ENCODE measurements around the gene ZBTB5. TPM values are rescaled to one million over a fixed set of nuclear protein-coding genes. Genes with fewer than 3 reads are reported as not detected.

ZBTB5 gene
- total and polyA plus RNA-seq, 9 of the 15 experiments (the other 6 are each of a cell fraction or from before 2014, with no cell fraction given), result 2.3 to 43.2 (median 15.5) TPM

DNA sequence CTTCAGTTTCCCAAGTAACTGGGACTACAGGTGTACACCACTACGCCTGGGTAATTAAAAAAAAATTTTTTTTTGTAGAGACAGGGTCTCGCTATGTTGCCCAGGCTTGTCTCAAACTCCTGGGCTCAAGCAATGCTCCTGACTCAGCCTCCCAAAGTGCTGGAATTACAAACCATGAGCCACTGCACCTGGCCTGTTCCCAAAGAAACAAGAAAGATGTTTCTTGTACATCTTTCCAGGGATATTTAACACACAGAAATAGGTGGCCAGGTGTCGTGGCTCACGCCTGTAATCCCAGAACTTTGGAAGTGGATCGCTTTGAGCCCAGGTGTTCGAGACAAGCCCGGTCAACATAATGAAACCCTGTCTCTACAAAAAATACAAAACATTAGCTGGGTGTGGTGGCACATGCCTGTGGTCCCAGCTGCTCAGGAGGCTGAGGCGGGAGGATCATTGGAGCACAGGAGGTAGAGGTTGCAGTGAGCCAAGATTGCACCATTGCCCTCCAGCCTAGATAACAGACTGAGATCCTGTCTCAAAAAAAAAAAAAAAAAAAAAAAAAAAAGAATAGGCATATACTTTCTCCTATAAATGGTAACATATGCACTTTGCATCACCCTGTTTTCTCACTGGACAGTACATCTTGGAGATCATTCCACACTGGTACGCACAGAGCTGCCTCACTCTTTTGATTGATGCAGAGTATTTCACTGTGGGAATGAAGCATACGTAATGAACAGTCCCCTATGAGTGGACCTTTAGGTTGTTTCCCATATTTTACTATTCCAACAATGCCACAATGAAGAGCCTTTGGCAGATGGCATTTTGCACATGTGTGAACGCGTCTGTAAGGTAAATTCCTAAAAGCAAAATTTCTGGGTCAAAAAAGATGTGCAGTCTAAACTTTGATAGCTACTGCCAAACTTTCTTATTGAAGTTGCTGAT is 44.7 kb downstream of the ZBTB5 start:
- 80% methylated on average over 12 of the region's 12 CpGs for whole genome bisulfite sequencing (ENCODE audit: insufficient coverage, low coverage, missing lambda C conversion rate)
- no peak for TF ChIP-seq FOXA1 (IDR thresholded peaks at IDR 0.05; ENCODE audit: borderline replicate concordance)
- Histone ChIP-seq H4K20me1 (replicated peaks; ENCODE audit: control insufficient read depth, insufficient read depth, low read length) (no peaks in the 10 kb centered on the region), H3K4me2 (ENCODE audit: insufficient read depth, low read length) (no peak overlapping the region), H3K9me1 (ENCODE audit: control insufficient read depth, insufficient read depth, low read length) (no peaks in the 10 kb centered on the region), H3K27me3 (ENCODE audit: control insufficient read depth in 2 of 2, insufficient read depth in 2 of 2, low read length in 2 of 2) (no peaks in the 10 kb centered on the region), H3K4me3 (no peak overlapping the region), H3K79me2 (ENCODE audit: control insufficient read depth, insufficient read depth, low read length) (peaks cover 38% of the 10 kb centered on the region), H3K36me3 (ENCODE audit: control insufficient read depth, insufficient read depth, low read length) (peaks cover 21% of the 10 kb centered on the region), H3K4me1 (replicated peaks in 1 of 2; ENCODE audit: control insufficient read depth in 2 of 2, insufficient read depth in 2 of 2, low read length in 2 of 2) (peaks cover 15 to 32% of the 10 kb centered on the region in 2 experiments), H3K9ac (ENCODE audit: insufficient read depth in 1 of 2, low read depth in 2 of 2, low read length in 2 of 2) (no peak overlapping the region), H3K9me3 (replicated peaks; ENCODE audit: control insufficient read depth, insufficient read depth, low read depth, low read length) (no peaks in the 10 kb centered on the region), H3K27ac (ENCODE audit: extremely low read depth, low read depth, low read length) (no peak overlapping the region), H2AFZ (ENCODE audit: low read depth, low read length) (peak overlapping the region; percentile 97)
- intact Hi-C loops (cut with micrococcal nuclease), result no loop called here
- ATAC-seq (no peak), DNase-seq (ENCODE audit: extremely low read depth in 1 of 4, low spot score in 3 of 4) (no peak), FAIRE-seq (no peak)
- ChIA-PET POLR2A (interaction anchor here (0.6 kb wide), 1 partner anchor 525 kb away, joined by 3 read pairs; no protein-coding TSS in a partner anchor), CTCF (ENCODE audit: low intra/inter-chr PET ratio) (no interaction called here)
- no TSS peak for BruUV-seq (replicated peaks)
- in situ Hi-C loops (cut with MboI), result no loop called here

DNA sequence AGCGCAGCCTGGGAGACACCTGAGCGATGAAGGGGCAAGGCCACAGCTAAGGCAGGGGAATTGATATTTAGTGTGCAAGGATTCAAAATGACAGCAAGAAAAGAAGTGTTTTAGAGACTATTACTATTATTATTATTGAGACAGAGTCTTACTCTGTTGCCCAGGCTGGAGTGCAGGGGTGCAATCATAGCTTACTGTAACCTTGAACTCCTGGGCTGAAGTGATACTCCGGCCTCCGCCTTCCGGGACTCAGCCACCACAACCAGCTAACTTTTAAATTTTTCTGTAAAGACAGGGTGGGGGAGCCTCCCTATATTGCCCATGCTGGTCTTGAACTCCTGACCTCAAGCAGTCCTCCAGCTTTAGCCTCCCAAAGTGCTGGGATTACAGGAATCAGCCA is 46.0 kb downstream of the ZBTB5 start:
- Histone ChIP-seq H3K9me1 (ENCODE audit: control insufficient read depth, insufficient read depth, low read length) (no peaks in the 10 kb centered on the region), H2AFZ (ENCODE audit: low read depth, low read length) (no peak overlapping the region), H3K4me3 (no peak overlapping the region), H3K4me2 (ENCODE audit: insufficient read depth, low read length) (no peak overlapping the region), H3K4me1 (replicated peaks in 1 of 2; ENCODE audit: control insufficient read depth in 2 of 2, insufficient read depth in 2 of 2, low read length in 2 of 2) (peaks cover 18 to 25% of the 10 kb centered on the region in 2 experiments), H3K36me3 (ENCODE audit: control insufficient read depth, insufficient read depth, low read length) (peaks cover 8% of the 10 kb centered on the region), H3K27ac (ENCODE audit: extremely low read depth, low read depth, low read length) (no peak overlapping the region), H3K27me3 (ENCODE audit: control insufficient read depth in 2 of 2, insufficient read depth in 2 of 2, low read length in 2 of 2) (no peaks in the 10 kb centered on the region), H3K9ac (ENCODE audit: insufficient read depth in 1 of 2, low read depth in 2 of 2, low read length in 2 of 2) (no peak overlapping the region), H4K20me1 (replicated peaks; ENCODE audit: control insufficient read depth, insufficient read depth, low read length) (no peaks in the 10 kb centered on the region), H3K79me2 (ENCODE audit: control insufficient read depth, insufficient read depth, low read length) (peaks cover 25% of the 10 kb centered on the region), H3K9me3 (replicated peaks; ENCODE audit: control insufficient read depth, insufficient read depth, low read depth, low read length) (no peaks in the 10 kb centered on the region)
- ATAC-seq, result no peak
- CTCF ChIA-PET (ENCODE audit: low intra/inter-chr PET ratio), result interaction anchor here (0.6 kb wide), 1 partner anchor 53 kb away, joined by 3 read pairs; no protein-coding TSS in a partner anchor
- BruUV-seq (replicated peaks), result no TSS peak
- TF ChIP-seq BRD9 (IDR thresholded peaks at IDR 0.05; ENCODE audit: low read depth, partially characterized antibody) (no peak), ESRRB (CRISPR knock-in tag; IDR thresholded peaks at IDR 0.05; ENCODE audit: borderline replicate concordance) (no peak), JUN (IDR thresholded peaks at IDR 0.05; ENCODE audit: borderline replicate concordance, low read depth, low read length) (no peak), JUN (CRISPR knock-in tag; IDR thresholded peaks at IDR 0.05; ENCODE audit: borderline replicate concordance) (no peak), KAT7 (CRISPR knock-in tag; IDR thresholded peaks at IDR 0.05; ENCODE audit: borderline replicate concordance) (no peak), NFIC (IDR thresholded peaks at IDR 0.05) (no peak), HMG20B (CRISPR knock-in tag; IDR thresholded peaks at IDR 0.05) (no peak), ZNF121 (CRISPR knock-in tag; conservative IDR thresholded peaks at IDR 0.05) (no peak), MCM7 (IDR thresholded peaks at IDR 0.05) (no peak), RHOXF2B (CRISPR knock-in tag; conservative IDR thresholded peaks at IDR 0.05) (no peak), HIVEP1 (CRISPR knock-in tag; IDR thresholded peaks at IDR 0.05) (no peak)
- TF ChIP-seq, protein P1, sequence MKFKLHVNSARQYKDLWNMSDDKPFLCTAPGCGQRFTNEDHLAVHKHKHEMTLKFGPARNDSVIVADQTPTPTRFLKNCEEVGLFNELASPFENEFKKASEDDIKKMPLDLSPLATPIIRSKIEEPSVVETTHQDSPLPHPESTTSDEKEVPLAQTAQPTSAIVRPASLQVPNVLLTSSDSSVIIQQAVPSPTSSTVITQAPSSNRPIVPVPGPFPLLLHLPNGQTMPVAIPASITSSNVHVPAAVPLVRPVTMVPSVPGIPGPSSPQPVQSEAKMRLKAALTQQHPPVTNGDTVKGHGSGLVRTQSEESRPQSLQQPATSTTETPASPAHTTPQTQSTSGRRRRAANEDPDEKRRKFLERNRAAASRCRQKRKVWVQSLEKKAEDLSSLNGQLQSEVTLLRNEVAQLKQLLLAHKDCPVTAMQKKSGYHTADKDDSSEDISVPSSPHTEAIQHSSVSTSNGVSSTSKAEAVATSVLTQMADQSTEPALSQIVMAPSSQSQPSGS (CRISPR knock-in tag; IDR thresholded peaks at IDR 0.05), result no peak
- FAIRE-seq, result no peak
- intact Hi-C loops (cut with micrococcal nuclease) (no loop called here), in situ Hi-C loops (cut with MboI) (no loop called here)
- no peak for DNase-seq (ENCODE audit: extremely low read depth in 1 of 4, low spot score in 3 of 4)
- WGBS (ENCODE audit: insufficient coverage, low coverage, missing lambda C conversion rate), result 93% methylated on average over 5 of the region's 5 CpGs
- POLR2A ChIA-PET, result no interaction called here

All from K562 (cell line).